GM03348 (cell line): Measurements from ENCODE around the gene CHRND.

Experiments used
- DNase-seq: peaks from one replicate; pipeline ENCODE4 v3.0.0; 2012; ENCODE audit warnings: low spot score

CHRND gene

DNA sequence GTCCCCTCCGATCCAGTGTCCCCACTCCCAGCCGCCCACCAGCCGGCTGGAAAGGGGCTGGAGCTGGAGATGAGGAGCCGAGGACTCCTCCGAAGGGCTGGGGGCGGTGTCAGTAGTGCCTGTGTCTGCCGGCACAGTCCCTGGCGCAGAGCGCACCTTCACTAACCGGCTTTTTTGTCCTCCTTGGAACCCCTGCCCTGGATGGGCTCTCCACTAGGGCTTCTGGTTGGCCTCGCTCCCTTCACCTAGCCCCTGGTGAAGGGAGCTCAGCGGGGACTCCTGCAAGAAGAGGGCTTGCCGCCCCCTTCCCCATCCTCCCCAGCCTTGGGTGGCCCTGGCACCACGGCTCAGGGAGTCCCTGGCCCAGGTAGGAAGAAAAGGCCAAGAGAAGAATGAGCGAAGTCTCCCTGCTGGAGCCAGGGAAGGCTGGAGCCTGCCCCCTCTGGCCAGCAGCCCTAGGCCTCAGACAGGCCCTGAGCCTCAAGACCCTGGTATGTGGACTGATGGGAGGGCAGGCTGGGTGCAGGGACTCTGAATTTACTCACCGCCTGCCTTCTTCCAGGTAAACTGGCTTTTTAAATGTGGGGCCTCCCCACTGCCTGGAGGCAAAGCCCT, 37.8 kb upstream of the CHRND start:
- DNase-seq = no peak

DNA sequence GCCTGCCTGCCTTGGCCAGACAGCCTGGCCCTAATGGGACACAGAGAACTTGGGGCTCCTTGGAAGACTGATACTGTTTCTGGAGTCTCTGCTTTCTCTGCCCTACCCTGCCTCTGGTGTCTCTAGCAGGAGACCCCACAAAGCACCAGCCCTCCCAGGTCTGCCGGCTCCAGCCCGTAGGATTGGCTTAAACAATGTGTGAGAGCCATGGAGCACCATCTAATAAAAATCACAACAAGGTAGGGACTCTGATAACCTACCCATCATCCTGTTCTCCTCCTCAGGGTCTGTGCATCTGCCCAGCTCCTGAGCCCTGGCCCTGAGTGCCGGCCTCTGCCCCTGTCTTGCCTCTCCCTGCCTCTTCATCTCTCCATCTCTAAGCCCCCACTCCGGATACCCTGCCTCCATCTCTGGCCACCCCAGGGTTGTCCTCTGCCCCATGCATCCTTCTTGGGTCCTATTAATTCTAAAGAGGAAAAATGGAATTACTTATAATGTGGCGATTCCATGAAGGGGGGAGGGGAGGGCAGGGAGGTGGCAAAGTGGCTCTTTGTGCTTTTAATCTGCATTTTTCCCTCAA, 37.1 kb upstream of the CHRND start:
- no peak for DNase-seq

DNA sequence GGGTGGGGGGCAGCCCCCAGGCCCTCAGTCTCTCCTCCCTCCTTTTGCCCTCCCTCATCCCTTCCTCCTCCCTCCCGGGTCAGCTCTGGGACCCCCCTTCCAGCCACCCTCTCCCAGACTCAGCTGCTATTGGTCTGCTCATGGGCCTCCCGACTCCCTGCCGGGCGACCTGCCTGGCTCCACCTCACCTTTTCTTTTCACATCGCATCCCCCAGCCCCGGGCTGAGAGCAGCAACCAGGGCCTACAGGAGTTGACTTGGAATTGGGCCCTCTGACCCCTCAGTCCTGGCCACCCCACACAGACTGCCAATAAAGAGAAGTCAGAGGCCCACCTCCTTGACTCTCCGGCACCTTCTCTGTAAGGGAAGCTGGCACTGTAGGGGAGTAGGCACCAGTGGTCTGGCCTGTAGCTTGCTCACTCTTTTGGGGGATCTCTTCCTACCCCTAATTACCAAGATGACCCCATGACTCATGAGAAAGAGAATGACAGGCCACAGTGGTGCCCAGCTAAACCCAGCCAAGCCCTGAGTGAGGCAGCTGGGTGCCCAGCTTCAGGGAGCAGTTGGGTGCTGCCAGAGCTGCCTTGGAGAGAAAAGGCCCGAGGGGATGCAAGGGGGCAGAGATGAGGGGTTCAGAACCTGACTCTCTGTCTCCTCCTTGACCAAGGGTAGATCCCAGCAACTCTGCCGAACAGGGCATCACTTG, 36.3 kb upstream of the CHRND start:
- no peak for DNase-seq

DNA sequence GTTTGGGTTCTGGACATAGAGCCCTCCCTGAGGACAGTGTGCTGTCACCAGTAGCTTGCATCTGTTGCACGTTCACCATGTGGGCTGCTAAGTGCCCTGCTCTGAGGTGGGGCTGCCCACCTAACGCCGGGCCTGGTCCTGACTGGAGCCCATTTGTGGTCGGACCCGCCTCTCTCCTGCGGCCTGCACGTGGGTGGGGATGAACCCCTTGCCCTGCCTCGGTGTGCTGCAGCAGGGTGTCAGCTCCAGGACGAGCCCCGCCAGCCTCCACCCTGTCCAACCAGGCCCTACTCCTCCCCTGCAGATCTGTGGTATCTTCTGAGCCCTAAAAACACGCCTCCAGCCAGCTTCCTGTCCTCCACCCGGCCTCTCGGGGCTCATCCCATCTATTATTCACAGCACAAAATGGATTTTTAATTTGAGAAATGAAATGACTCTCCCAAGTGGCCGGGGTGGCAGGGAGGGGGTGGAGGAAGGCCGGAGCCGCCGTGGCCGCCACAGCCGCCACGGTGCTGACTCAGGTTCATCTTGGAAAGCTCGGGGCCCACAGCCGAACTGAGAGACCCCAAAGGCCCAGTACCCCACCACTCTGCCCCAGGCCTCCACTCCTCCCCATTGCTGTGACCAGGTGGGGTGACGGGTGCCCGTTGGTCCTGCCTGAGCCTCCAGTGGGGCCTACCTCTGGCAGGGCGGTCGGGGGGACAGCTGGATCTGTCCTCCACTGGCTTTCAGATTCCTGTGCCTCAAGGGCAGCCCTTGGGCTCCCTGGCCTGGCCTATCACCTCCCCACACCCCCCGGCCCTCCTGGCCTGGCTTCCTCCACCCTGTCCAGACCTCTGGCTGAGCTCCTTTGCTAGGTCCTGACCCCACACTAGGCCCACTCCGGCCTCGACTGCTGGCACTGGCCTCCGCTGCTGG, 35.5 kb upstream of the CHRND start:
- DNase-seq = no peak

DNA sequence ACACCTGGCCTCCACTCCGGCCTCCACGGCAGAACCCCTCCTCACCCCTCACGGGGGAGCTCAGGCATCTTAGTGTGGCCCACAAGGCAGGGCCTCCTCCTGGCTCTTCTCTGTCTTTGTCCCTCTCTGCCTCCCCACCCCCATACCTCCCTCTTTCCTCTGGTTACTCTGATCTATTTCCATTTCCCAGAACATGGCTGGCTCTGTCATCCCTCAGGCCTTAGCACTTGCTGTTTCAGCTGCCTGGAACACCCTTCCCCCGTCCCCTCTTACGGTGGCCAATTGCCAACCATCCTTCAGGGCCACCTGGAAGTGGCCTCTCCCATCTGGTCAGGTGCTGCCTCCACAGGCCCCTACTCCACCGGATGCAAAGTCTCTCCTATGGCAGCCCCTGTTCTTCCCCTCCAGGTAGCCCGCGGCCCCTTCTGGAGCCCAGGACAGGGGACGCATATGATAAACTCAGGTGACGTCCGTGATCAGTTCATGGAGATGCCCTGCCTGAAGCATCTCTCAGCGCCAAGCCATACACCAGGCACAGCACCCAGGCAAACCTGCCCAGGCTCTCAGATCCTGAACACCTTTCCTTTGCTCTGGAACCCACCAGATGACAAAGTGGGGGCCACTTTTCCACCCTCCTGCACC, 34.7 kb upstream of the CHRND start:
- DNase-seq = no peak

DNA sequence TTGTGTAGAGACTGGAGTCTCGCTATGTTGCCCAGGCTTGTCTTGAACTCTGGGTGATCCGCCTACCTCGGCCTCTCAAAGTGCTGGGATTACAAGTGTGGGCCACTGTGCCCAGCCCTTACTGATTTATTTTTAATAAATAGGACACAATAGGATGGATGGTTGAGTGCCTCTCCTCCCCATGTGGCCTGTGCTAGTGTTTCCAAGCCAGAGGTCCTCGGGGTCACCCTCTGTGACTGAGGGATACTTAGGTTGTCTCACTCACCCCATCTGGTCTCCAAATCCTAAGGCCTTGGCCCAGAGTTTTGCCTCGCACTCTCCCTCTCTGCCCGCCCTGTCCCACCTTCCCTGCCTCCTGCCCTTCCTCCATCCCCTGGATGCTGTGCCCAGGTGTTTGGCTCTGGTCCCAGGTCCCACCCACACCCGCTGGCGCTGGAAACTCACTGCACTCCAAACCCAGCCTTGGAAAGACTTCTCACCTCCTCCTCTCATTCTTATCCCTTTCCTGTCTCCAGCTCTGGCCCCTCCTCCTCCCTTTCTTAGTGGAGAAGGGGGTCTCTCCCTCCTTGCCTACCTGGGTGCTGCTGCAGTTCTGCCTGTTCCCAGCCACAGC, 33.6 kb upstream of the CHRND start:
- DNase-seq = no peak

DNA sequence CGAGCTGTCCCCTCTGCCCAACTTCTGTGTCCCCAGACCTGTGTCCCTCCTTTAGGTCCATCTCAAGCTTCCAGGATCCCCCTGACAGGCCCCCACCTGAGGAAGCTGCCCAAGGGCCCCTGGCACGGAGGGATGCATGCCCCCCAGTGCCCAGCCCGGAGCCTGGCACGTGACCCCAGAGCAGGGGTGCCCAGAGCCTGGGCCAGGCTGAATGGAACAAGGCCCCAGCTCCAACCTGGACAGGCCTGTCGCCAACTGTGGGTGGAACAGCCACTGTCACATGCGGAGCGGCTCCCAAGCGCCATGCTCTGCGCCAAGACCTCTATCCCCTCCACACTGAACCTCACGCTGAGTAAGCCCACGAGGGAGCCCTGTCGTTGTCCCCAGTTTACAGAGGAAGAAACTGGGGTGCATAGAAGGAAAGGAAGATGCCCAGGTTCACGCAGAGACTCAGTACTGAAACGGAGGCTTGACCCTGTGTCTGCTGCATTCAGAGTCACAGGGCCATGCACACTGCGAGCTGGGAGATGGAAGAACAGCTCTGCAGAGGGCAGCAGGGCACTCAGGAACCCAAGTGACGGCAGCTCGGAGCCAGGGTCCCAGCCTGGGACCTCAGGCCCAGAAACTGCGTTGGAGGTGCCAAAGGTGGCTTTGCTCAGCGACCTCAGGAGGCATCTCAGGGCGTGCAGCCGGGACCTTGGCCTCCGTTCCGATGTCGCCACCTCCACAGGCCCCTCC, 32.8 kb upstream of the CHRND start:
- DNase-seq = no peak

DNA sequence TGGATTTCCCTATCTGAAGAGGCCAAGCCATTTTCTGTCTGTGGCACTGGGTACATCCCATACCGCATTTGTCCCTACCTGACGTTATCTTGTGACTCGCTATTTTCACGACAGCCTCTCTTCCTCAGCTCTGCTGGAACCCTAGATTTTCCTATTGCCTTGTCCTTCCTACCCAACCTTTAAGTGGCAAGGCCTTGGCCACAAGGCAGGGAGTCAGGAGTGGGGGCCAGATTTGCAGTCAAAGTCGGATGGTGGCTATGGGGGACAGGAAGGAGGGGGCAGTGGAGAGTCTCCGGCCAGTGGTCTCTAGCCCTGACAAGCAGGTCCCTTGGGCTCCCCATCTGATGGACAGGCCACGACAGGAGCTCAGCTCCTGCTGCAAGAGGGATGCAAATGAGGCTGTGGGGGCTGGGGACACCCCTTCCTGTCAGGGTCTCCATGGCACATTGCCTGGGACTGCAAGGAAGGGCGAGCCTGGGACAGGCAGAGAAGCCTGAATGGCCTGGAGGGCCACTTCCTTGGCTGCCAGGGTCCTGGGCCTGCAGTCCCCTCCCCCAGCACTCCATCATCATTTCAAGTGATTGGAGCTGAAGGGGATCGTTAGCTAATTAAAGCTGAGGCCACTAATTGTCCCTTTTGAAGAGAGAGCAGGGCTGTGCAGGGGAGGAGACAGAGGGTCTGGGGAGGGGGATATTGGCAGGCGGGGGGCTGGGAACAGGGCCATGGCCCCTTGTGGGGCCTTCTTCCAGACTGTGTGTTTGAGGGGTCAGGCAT, 32.1 kb upstream of the CHRND start:
- no peak for DNase-seq

DNA sequence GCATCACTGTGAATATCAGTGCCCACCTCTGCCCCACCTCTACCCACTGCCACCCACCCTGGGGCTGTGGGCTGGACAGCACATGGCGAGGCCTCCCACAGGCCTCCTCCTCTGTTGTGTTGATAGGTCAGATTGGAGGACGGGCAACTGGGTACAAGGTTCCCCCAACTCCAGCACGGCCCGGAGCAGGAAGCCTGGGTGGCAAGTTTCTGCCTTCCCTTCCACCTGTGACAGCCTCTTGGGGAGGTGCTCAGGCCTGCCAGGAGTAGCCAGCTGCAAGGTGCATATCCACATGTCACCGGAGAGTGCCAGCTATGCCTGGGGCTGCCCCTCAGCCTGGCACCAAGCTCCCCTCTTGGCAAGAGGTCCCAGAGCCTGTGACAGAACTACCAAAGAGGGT, 31.4 kb upstream of the CHRND start:
- DNase-seq = no peak

DNA sequence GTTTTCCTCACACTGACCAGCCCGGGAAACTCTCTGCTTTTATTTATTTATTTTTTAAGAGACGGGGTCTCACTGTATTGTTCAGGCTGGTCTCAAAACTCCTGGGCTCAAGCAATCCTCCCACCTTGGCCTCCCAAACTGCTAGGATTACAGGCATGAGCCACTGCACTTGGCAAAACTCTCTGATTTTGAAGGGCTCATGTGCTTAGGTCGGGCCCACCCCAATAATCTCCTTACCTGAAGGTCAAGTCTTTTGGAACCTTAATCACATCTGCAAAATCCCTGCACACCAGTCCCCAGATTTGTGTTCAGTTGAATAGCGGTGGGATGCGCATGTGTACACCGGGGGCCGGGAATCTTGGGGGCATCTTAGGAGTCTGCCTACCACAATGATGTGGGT, 30.7 kb upstream of the CHRND start:
- DNase-seq = no peak

DNA sequence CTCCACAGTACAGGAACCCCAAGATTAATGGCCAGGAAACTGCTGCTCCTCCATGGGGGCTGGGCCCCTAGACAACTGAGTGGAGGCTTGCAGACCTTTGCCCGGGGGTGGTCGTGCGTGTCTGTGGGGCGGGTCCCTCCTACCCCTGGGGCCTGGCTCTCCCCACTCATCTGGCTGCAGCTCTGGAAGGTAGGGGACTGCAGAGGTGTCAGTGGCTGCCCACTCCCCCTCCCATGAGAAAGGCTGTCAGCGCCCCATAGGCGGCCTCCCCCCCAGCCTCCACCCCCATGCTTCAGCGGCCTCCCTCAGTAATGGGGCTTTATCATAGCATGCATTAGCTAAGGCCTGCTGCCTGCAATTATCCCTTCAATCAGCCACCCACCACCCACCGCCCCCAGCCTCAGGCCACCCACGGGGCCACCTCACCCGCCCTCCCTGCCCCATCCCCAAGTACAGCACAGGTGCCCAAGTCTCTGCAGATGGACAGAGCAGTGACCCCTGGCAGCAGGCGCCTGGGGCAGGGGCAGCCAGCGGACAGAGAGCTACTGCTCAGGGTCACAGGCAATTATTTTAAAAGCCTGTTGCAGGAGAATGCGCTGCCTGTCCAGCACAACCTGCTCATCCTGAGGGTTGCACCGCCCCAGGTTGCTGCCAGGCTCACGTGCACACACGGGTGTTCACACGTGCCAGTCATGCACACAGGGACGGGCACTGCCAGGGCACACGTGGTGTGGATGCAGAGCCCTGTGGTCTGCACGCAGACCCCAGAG, 29.3 kb upstream of the CHRND start:
- no peak for DNase-seq

DNA sequence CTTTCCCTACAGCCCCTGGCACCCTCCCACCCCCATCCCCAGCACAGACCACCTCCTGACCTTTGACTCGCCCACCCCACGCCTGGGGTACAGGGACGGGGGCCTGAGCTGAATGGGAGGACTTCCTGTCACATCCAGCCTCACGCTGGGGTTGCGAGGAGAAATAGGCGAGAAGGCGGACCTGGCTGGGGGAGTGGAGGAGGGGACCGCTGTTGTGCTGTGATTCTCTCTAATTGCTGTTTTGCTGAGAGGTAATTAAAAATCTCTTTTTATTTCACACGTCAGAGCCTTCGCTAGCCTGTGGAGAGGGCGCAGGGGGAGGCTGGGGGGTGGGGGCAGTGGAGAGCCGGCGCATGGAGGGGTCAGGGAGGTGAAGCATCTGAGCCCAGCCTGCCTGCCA, 28.6 kb upstream of the CHRND start:
- no peak for DNase-seq

DNA sequence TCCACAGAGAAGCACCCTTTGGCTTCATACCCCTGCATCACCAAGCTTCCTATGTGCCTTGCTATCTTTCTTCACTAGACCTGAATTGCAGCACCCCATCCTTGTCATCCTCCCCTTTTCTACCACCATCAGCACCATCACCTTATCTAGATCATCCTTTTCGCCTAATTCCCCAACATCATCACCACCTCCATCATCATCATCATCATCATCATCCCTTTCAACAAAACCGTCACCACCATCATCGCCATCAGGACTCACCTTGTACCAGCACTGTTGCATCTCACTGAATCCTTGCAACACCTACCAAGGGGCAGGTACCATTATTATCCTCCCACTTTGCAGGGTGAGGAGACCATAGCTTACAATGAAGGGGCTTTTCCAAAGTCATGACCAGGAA, 27.5 kb upstream of the CHRND start:
- no peak for DNase-seq

DNA sequence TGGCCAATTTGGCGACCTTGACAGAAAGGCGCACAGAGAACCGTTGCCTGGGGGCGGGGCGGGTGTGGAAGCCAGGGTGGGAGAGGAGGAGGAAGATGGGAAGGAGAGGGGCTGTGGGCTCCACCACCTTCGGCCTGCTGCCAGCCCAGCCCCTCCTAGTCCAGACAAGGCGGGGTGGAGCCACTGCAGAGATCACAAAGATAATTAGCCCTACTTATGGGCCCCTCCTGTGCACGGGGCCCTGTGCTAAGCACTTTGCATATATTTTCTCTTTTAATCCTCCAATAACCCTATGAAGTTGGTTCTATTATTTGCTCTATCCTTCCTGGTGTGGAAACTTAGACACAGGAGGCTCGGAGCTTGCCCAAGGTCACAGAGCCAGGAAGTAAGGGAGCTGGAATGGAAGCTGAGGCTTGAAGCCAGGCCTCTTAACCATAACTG, 24.6 kb upstream of the CHRND start:
- DNase-seq = no peak

DNA sequence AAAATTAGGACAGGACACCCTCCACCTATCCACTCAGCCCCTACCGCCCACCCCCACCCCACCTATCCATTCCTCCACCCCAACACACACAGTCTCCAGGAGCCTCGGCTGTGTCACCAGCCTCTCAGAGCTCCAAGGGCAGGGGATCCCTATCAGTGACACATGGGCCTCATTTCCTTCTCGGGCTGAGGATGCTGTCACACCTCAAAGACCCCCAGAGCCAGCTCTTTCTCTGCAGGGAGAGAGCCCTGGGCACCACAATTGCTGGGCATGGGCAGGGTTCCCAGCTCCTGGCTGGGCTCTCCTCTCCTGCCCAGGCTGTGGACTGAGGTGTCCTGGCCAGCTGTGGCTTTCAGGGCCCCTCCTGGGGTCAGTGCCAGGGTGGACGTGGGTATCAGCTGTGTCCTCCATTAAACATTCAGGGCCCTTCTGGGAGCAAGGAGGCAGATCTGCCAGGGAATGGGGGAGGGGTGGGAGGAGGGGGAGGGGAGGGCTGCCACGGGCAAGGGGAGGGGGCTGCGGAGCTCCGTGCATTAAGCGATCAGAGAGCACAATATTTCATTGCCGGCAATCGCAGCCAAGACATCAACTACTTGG, 24.1 kb upstream of the CHRND start:
- no peak for DNase-seq

DNA sequence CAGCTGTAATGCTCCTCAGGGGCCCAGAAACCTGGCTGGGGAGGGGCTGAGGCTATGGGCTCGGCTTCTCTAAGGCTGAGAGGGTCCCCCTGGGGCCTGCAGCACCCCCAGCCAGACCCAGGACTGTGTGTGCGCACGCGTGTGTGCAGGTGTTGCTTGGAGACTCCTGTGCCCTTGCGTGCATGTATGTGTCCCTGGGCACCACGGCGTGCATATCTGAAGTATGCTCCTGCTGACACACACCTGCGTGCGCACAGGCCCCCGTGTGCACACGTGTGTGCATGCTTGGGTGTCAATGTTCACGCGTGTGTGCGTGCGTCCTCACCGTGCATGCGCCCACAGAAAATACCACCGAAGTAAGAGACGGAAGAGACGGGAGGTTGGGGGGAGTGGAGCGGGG, 23.4 kb upstream of the CHRND start:
- DNase-seq = no peak

DNA sequence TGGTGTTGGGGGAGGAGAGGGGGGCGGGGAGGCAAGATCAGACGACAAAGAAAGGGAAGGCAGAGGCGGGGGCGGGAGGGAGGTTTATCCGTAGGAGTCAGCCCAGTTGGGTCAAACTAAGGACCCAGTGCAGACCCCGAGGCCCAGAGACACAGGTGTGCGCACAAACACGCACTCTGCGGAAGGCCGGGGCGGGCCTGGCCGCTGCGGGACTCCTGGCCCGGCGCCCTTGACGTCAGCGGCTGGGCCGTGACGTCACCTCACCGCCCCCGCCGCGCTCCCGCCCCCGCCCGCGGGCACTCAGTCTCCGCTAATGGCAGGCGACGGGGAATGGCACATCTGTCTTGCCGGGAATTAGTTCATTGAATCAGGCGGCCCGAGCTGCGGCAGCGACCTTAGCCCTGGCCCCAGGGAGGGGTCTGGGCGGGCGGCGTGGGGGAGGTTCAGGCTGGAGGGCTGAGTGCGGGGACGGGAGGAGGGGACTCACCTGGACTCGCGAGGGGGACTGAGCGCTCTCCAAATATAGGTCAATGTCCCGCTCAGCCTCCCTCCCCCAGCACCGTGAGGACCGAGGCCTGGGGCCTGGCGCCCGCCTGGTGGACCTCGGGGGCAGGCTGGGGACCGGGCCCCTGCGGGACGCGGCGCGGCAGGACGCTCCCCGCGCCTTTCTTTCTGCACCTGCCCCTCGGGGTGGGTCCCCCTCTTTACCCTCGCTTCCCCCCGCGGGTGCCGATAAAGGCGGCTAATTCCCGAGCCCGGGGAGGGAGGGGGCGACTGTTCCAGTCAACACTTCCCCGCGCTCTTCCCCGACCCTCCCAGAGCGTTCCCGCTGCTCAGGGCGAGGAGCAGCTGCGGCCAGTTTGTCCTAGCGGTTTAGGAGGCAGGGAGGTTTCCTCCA, 22.8 kb upstream of the CHRND start:
- no peak for DNase-seq

DNA sequence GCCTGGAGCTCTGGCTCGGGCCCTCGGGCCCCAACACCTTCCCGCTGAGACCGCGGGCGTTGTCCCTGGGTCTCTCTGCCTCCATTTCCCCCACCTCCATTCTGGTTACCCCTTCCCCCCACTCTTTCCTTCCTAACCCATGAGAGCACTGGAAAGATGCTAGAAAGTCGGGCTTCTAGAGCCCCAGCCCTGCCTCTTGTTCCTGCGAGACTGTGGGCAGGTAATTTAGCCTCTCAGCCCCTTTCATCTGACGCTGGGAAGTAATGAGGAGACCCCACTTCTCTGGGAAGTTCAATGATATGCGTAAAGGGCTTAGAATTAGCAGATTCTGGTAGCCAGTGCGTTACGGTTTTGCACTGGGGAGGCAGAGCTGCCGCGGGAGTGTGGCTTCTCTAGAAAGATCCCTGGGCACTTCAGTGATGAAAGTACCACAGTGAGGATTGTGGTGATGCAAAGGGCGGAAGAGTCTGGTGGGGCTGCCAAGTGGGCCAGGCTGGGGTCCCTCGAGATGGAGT, 22.1 kb upstream of the CHRND start:
- no peak for DNase-seq
